HG03039 (cell line): ENCODE measurements around the gene RBM38.

Source experiments
- ATAC-seq: cut with Tn5 transposase; IDR thresholded peaks from one replicate; pipeline ENCODE4 v1.9.1; 2021; ENCODE audit warnings: mild to moderate bottlenecking, moderate library complexity; ENCODE audit not compliant: unreplicated experiment

Gene RBM38

DNA sequence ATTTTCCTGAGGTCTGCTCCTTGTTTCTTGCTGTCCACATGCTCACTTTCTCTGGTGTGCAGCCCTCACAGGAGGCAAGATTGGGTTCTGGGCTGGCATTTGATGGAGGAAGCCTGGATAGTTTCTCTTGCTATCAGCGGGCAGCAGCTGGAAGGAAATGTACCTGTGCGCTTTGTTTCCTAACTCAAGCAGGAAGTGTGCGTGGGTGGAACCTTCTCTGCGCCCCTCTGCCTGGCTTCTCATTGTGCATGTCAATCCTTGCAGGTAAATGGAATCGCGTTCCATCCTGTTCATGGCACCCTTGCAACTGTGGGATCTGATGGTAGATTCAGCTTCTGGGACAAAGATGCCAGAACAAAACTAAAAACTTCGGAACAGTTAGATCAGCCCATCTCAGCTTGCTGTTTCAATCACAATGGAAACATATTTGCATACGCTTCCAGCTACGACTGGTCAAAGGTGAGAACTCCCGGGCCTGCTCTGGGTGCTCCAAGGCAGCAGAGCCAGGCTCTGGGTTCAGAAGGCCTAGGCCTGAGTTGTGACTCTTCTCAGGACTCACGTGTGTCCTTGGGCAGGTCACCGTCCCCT, 16.8 kb upstream of the RBM38 start:
- ATAC-seq, result no peak

DNA sequence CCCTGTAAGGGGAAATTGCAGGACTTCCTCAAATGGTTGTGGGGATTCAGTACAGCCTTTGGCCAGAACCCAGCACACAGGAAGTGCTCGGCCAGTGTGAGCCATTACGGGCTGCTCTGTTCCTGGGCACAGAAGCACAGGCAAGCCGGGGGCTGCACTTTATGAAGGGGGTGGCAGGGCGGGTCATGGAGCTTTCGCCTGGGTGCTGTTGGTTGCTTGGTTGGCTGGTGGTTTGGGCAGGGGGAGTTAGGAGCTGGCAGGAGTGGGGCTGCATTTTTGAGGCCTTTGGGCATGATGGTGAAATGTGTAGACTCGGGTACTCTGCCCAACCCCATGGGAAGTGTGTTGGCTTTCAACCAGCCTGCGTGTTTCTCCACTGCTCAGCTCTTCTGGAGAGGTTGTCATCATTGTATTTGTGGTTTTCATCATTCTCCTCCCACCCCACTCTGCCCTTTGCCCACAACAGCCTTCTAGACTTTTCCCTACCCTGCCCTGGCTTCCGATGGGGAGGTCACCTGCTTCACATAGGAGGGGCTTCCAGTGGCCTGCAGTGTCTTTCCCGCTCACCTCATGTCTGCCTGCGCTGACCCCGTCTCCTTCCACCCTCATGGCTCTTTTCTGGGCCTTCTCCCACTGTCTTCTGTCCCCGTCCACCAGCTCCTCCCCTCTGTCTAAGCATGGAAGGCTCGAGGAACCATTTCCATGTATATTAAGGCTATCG, 16.1 kb upstream of the RBM38 start:
- ATAC-seq, result no peak

DNA sequence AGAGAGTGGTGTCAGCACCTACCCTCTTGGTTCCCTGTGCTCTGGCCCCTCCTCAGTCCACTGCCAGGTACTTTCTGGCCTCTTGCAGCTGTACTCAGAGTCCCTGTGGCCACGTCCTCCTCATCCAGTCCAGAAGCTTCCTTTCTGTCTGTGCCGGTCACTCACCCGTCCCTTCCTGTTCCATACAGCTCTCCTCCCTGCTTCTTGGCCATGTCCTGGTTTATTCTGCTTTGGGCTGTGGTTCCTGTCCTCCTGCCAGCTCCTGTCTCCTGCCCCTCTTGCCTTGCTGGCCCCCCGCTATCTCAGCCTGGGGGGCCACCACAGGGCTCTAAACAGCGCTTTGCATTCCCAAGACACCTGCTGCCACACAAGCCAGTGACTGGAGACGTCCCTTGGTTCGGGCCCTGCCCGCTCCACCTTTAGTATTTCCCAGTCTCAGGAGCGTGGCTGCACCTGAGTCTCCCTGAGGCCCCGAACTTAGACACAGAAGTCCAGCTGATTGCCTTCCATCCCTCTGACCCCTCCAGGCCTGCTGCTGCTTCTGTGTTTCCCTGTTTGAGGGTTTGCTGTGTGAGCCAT, 15.5 kb upstream of the RBM38 start:
- ATAC-seq, result no peak

DNA sequence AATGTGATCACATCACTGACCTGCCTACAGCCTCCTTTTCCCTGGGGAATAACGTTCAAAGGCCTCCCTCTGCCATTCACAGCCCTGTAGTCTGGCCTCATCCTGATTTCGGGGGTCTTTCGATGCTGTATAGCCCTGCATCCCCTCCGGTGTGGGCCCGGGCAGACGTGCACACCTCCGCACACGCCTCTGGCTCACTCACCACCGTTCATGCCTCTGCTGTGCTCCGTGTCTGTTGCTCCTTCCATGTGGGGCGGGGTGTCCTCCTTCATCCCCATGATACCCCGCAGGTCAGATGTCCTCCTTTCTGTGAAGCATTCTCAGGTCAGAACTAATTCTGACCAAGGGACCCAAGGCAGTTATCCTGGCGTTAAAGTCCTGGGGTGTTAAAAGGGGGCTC, 13.8 kb upstream of the RBM38 start:
- ATAC-seq, result no peak

DNA sequence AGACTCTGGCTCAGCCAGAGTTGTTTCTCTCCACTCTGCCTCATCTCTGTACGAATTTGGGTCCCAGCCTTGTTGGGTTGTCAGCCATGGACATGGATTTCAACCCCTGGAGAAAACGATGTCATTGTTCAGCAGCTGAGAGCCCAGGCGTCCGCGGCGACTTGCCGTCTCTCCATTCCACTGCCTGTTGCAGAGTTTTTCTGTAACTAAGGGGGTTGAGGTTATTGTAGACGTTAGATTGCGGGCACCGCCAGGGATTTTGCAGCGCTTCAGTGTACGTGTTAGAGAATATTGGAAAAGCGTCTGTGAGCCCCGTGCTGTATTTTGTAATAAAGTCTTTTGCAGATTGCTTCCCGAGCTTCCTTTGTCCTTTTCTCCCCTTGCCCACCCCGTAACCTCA, 13.1 kb upstream of the RBM38 start:
- no peak for ATAC-seq

DNA sequence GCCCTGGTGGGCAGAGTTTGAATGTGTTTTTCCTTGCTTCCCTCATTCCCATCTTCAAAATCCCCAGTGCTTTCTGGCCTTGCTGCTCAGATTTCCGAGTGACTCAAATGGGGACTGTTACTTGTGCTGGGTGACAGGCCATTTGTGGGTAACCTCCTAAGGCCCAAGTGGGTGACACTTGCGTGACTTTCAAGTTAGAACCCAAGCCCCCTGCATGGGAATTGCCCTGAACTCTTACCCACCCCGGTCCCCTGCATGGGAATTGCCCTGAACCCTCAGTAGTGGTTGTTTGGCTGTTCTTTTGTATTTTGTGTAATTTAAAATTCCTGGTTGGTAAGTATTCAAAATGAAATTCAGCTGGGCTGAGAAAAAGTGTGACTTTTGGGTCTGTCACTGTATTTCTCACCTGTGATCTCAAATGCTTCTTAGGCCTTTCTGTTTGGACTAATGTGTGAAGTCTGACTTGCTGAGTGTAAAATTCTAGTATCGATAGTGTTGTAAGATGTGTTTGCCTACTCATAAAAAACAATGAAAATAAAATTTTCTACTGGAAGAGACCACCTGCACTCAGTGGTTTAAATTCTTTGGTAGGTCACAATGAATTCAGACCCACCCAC, 12.4 kb upstream of the RBM38 start:
- no peak for ATAC-seq

DNA sequence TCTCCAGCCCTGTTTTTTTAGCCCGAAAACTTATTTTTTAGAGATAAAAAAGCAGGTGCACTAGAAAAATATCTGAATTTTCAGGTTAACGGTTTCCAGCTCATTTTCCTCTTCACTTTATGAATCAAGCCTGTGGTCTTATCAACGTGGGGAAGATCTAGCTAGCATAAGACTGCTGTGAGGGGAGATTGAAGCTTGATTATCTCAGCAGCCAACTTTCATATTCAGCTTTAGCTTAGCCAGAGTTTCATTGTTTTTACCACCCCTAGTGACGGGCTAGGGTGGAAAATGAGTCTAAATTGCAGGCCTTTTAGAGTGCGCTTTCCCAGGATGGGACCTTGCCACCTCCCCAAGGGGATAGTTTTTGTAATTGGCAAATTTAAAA, 11.9 kb upstream of the RBM38 start:
- no peak for ATAC-seq

DNA sequence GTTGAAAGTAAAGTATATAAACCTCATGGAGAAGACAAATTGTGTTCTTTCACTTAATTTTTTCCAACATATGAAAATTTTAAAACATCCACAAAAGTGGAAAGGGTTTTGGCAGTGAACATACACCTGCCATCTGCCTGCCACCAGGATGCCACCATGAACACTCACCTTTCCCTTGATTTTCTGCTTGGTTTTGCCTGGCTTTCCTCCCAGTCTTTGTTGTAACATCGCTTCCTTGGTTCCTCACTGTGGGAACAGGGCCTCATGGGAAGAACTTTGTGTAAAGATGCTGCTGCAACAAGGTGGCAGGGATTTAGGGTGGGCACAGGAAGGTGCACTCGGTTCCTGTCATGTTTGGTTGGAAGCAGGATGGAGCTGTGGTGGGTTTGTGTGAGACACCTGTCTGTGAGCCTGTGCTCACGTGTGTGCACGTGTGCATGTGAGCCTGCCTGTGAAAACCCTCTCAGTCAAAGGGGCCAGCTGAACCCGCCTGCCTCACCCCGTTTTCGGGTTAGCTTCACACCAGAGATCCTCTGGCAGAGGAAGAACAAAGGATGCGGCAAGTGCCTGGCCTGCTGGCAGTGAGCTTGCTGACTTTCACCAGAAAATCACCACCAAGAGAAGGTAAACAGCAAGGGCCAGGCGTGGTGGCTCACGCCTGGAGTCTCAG, 11.0 kb upstream of the RBM38 start:
- no peak for ATAC-seq

DNA sequence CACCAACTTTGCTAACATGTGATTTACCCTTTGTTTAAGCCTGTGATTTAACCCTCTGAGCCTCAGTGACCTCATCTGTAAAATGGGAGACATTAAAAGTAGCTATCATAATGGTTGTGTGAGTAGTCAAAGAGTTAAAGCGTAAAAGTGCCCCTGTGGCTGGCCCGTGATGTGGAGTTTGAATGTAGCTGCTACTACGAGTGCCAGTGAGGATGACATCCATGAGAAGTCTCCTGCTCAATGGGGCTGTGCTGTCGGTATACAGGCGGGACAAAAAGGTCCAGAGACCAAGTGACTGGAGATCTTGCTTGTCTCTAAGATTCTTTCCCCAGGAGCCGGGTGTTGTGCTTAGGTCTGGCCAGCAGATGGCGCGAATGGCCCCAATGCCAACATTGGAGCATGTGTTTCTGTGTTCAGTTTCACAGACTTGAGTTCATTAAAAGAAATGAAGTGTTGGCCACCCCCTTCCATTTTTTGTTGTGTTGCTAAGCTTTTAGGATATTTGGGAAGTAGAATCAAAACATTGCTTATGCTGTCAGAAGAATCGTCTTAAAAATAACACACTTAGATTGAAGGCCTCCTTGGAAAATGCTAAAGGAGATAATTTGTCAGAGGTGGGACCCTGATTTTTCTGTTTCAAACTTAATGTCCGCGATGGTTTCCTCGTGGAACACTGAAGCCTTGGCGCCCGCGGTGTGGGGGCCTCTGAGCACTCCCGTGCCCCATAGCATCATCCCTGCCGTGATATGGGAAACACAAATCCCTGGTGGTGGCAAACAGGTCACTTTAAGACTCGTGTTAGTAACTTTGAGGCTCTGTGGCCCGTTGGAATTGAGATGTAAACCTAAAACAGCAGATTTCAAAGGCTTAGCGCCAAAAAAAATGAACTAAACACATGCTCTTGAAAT, 9.3 kb upstream of the RBM38 start:
- no peak for ATAC-seq

DNA sequence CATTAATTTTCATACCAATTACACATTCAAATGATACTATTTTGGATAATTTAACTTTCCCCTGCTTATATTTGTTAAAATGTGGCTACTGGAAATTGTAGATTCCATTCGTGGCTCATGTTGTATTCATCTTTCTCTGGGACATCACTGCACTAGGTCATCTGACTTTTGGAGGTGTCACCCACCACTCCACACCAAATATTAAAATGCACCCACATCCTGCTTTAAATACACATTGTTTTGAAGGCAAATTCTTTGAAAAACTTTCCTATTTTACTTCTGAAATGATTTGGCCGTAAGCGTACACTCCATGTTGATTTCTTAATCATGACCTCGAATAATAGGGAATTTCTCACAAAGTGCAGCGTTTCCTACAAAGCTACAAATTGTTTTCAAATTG, 8.7 kb upstream of the RBM38 start:
- ATAC-seq, result no peak

DNA sequence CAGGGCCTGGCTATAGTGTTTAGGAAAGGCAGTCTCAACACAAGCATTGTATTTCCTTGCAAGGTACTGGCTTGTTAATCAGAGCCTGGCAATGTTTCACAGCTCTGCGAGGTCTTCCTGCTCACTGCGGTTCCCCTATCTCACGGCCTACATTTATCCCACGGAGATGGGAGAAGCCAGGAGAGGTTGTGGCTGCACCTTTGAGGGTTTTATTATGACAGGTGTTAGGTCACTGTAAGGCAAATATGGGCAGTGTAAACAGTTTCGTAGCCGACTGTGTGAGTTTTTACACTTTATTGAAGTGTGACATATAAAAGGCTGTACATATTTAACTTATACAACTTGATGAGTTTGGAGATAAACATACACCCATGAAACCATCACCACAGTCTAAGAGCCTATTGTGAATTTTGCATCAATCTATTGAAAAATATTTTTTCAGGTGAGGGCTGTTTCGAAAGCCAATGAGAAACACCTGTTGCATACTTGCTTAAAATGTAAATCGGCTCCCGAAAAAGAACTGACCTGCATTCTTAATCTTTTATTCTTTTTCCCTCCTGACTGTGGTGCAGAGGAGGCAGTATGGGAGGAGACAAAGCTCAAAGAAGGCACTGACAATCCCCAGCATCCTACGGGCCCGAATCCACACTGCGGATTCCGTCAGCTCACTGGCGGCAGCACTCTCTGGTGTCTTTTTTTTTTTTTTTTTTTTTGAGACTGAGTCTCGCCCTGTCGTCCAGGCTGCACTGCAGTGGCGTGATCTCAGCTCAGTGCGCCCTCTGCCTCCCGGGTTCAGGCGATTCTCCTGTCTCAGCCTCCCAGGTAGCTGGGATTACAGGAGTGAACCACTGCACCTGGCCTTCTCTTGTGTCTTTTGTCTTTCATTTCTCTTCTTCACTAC, 7.5 kb upstream of the RBM38 start:
- no peak for ATAC-seq

DNA sequence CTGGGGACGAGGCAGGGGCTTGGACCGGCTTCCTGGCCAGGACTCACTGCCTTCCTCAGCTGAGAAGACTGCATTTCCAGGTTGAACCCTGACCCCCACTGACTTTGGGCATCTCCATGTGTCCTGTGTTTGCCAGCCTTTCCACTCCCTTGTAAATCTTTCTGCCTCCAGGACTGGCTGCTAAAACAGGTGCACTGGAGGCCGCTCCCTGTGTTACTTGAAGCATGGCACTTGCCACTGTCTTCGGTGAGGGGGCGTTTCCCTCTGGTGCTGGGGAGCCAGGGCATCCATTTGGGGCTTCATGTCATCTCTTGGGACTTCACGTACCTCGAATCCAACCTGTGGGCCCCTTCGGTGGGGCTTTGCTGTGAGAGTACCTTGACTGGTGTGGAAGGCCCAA, 6.7 kb upstream of the RBM38 start:
- ATAC-seq, result no peak

DNA sequence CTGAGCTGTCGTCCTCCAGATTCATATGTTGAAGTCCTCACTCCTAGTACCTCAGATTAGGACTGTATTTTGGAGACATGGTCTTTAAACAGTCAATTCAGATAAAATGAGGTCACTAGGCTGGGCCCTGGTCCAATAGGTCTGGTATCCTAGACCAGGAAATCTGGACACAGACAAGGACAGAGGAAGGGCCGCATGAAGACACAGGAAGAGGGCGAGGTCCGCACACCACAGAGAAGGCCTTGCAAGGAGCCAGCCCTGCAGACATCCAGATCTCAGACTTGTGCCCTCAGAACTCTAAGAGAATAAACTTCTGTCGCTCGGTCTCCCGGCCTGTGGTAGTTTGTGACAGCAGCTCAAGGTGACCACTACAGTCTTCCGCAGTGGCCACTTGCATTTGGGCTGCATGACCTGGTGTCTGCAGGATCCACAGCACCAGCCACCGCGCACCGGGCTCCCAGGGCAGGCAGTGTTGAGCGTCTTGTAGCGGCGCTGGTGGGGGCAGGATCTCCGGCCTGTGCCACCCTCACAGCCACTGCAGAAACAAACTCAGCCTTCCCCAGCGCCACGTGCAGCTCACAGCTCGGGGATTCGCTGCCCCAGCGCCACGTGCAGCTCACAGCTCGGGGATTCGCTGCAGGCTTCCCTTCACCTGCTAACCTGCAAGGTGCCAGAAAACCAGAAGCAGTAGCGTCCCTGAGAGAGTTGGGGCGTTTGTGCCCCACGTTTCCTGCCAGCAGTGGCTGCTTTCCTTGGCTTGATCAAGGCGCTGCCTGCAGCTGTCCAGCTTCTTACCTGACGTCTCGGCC, 6.0 kb upstream of the RBM38 start:
- ATAC-seq, result no peak

DNA sequence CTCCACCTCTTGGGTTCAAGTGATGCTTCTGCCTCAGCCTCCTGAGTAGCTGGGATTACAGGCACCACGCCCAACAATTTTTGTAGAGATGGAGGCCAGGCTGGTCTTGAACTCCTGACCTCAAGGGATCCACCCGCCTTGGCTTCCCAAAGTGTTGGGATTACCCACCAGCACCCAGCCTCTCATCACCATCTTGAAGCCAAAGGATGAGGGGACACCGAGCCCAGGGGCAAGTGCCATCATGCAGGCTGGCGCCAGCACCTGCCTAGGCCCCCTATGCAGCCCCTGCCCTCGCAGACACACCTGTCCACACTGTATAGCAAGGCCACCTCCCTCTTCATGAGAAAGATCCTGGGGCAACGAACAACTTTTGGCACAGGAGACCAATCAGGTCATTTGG, 5.3 kb upstream of the RBM38 start:
- no peak for ATAC-seq

DNA sequence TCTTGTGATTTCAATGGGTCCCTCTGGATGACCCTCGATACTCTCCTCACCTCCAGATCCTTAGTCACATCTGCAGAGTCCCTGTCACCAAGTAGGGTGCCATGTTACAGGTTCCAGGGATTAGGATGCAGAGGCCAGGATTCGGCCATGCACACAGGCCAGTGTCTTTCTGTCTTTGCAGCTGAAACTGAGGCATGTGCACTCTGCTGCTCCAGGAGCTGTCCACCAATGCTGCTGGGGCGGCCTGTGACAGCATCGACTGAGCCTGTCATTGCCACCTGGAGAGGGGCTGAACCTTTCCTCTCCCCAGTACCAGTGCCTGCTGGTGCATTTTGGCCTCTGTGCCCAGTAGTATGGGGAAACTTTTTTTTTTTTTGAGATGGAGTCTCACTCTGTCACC, 4.4 kb upstream of the RBM38 start:
- no peak for ATAC-seq

DNA sequence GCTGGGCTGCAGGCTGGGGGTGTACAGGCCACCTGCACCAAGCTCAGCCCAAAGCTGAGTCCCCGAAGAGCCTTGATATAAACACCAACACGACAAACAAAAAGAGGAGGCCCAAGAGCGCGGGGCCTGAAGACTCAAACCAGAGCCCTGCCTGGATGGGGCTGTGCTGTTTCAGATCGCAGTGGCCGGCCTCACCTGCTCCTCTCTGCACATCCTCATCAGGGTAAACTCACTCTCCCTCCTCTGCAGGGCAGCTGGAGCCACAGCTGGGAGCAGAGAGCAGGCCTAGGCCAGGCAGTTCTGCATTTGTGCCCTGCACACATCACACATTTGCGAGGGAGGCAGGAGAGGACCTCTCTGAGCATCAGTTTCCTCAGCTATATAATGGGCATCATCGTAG, 3.7 kb upstream of the RBM38 start:
- no peak for ATAC-seq

DNA sequence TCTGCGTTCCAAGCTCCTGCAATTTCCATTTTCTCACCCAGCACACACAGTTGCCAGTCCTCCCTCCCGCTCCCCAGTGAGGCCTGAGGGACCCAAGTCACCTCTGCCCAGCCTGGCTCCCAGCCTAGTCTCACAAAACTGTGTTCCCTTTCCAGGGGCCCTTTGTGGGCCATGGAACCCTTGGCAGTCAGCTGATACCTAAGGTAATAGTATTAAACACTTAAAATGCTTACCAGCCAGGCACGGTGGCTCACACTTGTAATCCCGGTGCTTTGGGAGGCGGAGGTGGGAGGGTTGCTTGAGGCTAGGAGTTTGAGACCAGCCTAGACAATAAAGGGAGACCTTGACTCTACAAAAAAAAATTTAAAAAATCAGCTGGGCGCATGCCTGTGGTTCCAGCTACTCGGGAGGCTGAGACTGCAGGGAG, 3.2 kb upstream of the RBM38 start:
- no peak for ATAC-seq

DNA sequence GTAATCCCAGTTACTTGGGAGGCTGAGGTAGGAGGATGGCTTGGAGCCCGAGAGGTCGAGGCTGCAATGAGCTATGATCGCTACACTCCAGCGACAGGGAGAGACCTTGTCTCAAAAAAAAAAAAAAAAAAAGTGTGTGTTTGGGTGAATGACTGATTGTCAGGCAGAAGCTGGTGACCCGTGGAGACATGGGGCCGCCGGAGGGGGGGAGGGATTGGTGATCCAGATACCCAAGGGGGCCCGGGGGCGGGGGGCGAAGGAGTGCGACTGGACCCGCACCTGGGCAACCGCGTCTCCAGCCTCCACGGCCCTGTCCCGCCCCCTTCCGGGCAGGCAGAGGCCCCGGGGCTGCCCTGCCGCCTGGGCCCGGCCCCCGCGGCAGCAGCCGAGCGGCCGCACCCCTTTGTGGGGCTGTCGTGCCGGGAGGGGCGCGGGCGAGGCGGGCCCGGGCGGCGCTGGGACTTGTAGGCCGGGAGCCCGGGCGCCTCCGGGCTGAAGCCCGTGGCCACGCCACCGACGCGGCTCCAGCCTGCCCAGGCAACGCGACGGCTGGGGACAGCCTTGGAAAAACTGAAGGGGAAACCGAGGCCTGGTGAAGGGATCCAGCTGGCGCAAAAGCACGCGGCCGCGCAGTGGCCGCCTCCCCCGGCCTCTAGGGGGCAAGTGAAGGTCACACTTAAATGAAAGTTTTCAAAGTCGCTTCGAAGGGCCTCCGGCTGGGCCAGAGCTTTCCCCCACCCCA, 2.1 kb upstream of the RBM38 start:
- no peak for ATAC-seq
